Thyroid gland (tissue), 4 donors: Measurements from ENCODE around the gene GLB1L.

Source experiments
- POLR2A ChIP-seq, 2 donors: fragments of 450-650 bp; IDR thresholded peaks; one replicate each; pipeline ENCODE4 v1.6.1; 2017; ENCODE audit warnings: antibody characterized with exemption in 2 of 2, mild to moderate bottlenecking in 2 of 2, moderate library complexity in 1 of 2
- TF ChIP-seq, protein P1 (sequence below), 6 experiments: fragments of 200-600 bp in 3 of 6; fragments of 450-650 bp in 3 of 6; sonication (generic) in 3 of 6; IDR thresholded peaks; one replicate each; pipeline ENCODE4 v1.5.1; 2016 to 2019; ENCODE audit warnings: antibody characterized with exemption in 6 of 6, mild to moderate bottlenecking in 2 of 6, inconsistent platforms in 1 of 6, moderate library complexity in 1 of 6

DNA sequence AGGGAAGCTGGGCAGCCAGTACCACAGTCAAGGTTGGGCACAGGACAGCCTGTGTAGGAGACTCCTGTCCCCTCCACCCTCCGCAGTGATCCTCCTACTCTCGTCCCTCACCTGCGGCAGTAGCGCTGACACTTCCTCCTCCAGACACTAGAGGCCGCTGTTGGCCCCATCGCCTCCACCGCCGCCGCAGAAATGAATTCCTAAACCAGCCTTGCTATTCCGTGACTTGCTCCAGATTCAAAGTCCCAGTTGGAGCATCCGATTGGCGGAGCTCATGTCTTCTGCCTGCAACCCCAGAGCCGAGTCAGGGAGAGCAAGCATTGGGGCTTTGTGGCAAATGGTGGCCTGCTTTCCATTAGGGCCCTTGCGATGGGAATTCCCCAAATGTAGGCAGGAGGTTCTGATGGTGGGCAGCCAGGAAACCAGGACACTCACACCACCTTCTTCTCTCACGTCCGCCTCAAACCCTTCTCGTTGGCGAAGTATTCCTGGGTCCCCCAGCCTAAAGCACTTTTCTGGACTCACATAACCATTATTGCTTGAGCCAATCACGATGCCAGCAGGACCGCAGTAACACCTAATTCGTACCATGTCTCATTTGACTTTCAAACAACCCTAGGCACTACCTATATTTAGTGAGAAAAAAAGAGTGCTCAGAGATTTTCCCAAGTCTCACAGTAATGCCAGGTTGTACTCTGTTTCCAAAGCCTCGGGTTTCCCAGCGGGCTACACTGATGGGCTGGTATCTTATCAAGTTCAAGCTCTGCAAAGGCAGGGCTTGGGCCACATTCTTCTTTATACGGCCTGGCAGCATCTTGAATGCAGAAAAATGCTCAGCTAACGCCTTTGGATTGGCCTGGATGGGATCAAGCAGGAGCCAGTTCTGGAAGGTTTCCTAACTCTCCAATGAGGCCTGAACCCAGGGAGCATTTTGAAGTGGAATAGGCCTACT lies 32.7 kb upstream of the GLB1L start:
- no peak for TF ChIP-seq POLR2A (IDR thresholded peaks at IDR 0.05)
- TF ChIP-seq, protein P1, sequence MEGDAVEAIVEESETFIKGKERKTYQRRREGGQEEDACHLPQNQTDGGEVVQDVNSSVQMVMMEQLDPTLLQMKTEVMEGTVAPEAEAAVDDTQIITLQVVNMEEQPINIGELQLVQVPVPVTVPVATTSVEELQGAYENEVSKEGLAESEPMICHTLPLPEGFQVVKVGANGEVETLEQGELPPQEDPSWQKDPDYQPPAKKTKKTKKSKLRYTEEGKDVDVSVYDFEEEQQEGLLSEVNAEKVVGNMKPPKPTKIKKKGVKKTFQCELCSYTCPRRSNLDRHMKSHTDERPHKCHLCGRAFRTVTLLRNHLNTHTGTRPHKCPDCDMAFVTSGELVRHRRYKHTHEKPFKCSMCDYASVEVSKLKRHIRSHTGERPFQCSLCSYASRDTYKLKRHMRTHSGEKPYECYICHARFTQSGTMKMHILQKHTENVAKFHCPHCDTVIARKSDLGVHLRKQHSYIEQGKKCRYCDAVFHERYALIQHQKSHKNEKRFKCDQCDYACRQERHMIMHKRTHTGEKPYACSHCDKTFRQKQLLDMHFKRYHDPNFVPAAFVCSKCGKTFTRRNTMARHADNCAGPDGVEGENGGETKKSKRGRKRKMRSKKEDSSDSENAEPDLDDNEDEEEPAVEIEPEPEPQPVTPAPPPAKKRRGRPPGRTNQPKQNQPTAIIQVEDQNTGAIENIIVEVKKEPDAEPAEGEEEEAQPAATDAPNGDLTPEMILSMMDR (IDR thresholded peaks at IDR 0.05), result peak; percentile 95 to 99 (median 97)
